ENCODE results near the gene NAA35. TPM values are rescaled to one million over a fixed set of nuclear protein-coding genes. Genes with fewer than 3 reads are reported as not detected.
A peak's percentile ranks its signal among the peaks of the same experiment; 100 is the strongest.

Gene NAA35
- total RNA-seq, 1 experiment from 2014 or later, result 22.2 TPM

GRCh38 chr9:85898332-85898731 lies 42.6 kb upstream of the NAA35 start:
- Mint-ChIP-seq H3K4me1 (ENCODE audit: low read depth, unreplicated experiment) (no peaks in the 10 kb centered on the region), H3K4me3 (ENCODE audit: low read depth, unreplicated experiment) (no peak overlapping the region), H3K27ac (ENCODE audit: unreplicated experiment) (no peak overlapping the region), H3K9me3 (ENCODE audit: low read depth, unreplicated experiment) (no peaks in the 10 kb centered on the region), H3K27me3 (ENCODE audit: unreplicated experiment) (peaks cover 13% of the 10 kb centered on the region), H3K36me3 (ENCODE audit: insufficient read depth, unreplicated experiment) (no peaks in the 10 kb centered on the region)
- CTCF ChIA-PET, result no interaction called here
- peak; percentile 0 for DNase-seq
- intact Hi-C loops (cut with micrococcal nuclease; ENCODE audit: unreplicated experiment), result no loop called here
- no peak for TF ChIP-seq CTCF (IDR thresholded peaks at IDR 0.05; ENCODE audit: unreplicated experiment)
- BruUV-seq (replicated peaks), result no TSS peak

DNA sequence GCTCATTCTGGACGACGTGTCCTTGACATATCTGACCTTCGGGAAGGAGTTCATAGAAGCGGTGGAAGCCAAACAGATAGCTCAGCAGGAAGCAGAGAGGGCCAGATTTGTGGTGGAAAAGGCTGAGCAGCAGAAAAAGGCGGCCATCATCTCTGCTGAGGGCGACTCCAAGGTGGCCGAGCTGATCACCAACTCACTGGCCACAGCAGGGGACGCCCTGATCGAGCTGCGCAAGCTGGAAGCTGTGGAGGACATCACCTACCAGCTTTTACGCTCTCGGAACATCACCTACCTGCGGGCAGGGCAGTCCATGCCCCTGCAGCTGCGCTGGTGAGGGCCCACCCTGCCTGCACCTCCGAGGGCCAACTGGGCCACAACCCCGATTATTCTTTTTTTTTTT lies 41.6 kb upstream of the NAA35 start:
- H3K27ac Mint-ChIP-seq (ENCODE audit: unreplicated experiment), result no peak overlapping the region
- no peaks in the 10 kb centered on the region for H3K9me3 Mint-ChIP-seq (ENCODE audit: low read depth, unreplicated experiment)
- no peak overlapping the region for H3K4me3 Mint-ChIP-seq (ENCODE audit: low read depth, unreplicated experiment)
- H3K4me1 Mint-ChIP-seq (ENCODE audit: low read depth, unreplicated experiment), result no peaks in the 10 kb centered on the region
- no TSS peak for BruUV-seq (replicated peaks)
- TF ChIP-seq CTCF (IDR thresholded peaks at IDR 0.05; ENCODE audit: unreplicated experiment), result no peak
- DNase-seq, result no peak
- no peaks in the 10 kb centered on the region for H3K36me3 Mint-ChIP-seq (ENCODE audit: insufficient read depth, unreplicated experiment)
- intact Hi-C loops (cut with micrococcal nuclease; ENCODE audit: unreplicated experiment), result no loop called here
- peaks cover 13% of the 10 kb centered on the region for H3K27me3 Mint-ChIP-seq (ENCODE audit: unreplicated experiment)
- CTCF ChIA-PET, result interaction anchor here (0.6 kb wide), 1 partner anchor 52 kb away, joined by 3 read pairs; no protein-coding TSS in a partner anchor

DNA sequence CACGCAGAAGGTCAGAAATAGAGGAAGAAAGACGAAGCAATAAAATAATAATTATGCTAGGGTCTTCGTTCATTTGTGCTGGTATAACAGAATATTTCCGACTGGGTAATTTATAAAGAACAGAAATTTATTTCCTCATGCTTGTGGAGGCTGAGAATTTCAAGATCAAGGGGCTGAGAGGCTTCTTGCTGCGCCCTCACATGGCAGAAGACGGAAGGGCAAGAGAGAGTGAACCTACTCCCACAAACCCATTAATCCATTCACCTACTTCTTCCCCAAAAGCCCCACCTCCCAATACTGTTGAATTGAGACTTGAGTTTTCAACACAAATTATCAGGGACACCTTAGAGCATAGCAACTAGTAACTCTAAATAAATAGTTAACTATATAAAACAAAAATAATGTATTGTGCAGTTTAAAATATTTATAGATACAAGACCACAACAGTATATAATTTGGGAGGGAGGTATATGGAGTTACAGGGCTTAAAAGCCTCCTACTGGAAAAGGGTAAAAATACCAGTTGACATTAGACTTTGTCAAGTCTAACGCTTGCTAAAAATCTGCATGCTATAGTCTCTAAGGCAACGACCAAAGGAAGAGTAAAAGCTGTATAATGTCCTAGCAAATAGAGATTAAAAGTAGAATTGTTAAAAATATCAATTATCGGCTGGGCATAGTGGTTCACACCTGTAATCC lies 40.3 kb upstream of the NAA35 start:
- Mint-ChIP-seq H3K27ac (ENCODE audit: unreplicated experiment) (no peak overlapping the region), H3K9me3 (ENCODE audit: low read depth, unreplicated experiment) (no peaks in the 10 kb centered on the region), H3K36me3 (ENCODE audit: insufficient read depth, unreplicated experiment) (no peaks in the 10 kb centered on the region), H3K4me1 (ENCODE audit: low read depth, unreplicated experiment) (no peaks in the 10 kb centered on the region), H3K4me3 (ENCODE audit: low read depth, unreplicated experiment) (no peak overlapping the region), H3K27me3 (ENCODE audit: unreplicated experiment) (peaks cover 13% of the 10 kb centered on the region)
- TF ChIP-seq CTCF (IDR thresholded peaks at IDR 0.05; ENCODE audit: unreplicated experiment), result peak; percentile 26
- CTCF ChIA-PET, result no interaction called here
- BruUV-seq (replicated peaks), result no TSS peak
- intact Hi-C loops (cut with micrococcal nuclease; ENCODE audit: unreplicated experiment), result loop anchor here (10.0 kb wide), 1 partner anchor 76 kb away; no protein-coding TSS in a partner anchor
- peak; percentile 56 for DNase-seq

GRCh38 chr9:85904975-85905374 lies 36.0 kb upstream of the NAA35 start:
- Mint-ChIP-seq H3K27ac (ENCODE audit: unreplicated experiment) (no peak overlapping the region), H3K4me3 (ENCODE audit: low read depth, unreplicated experiment) (no peak overlapping the region), H3K9me3 (ENCODE audit: low read depth, unreplicated experiment) (no peaks in the 10 kb centered on the region), H3K4me1 (ENCODE audit: low read depth, unreplicated experiment) (no peaks in the 10 kb centered on the region), H3K27me3 (ENCODE audit: unreplicated experiment) (no peaks in the 10 kb centered on the region), H3K36me3 (ENCODE audit: insufficient read depth, unreplicated experiment) (no peaks in the 10 kb centered on the region)
- no TSS peak for BruUV-seq (replicated peaks)
- no peak for DNase-seq
- intact Hi-C loops (cut with micrococcal nuclease; ENCODE audit: unreplicated experiment), result loop anchor here (10.0 kb wide), 1 partner anchor 80 kb away; no protein-coding TSS in a partner anchor
- TF ChIP-seq CTCF (IDR thresholded peaks at IDR 0.05; ENCODE audit: unreplicated experiment), result no peak
- CTCF ChIA-PET, result no interaction called here

All from Calu3 (cell line).